Measurements from ENCODE around the gene RIPK4. TPM values are rescaled to one million over a fixed set of nuclear protein-coding genes. Genes with fewer than 3 reads are reported as not detected.

Gene RIPK4
- total and polyA plus RNA-seq, 4 donors, result 4.7 to 22.6 (median 8.5) TPM

- Histone ChIP-seq H3K9me3 (ENCODE audit: control insufficient read depth in 4 of 4, low read length in 3 of 4) (peaks cover 0 to 6% (median under 1%) of the 10 kb centered on the region in 4 donors), H3K27ac (ENCODE audit: low read depth in 1 of 2, low read length in 2 of 2) (no peak overlapping the region), H3K27me3 (ENCODE audit: control insufficient read depth in 4 of 4, insufficient read depth in 4 of 4, low read length in 3 of 4) (no peaks in the 10 kb centered on the region), H3K36me3 (ENCODE audit: control insufficient read depth in 4 of 4, insufficient read depth in 3 of 4, low read depth in 1 of 4, low read length in 3 of 4) (peaks cover 8 to 29% (median 24%) of the 10 kb centered on the region in 4 donors), H3K4me1 (ENCODE audit: control insufficient read depth in 4 of 4, insufficient read depth in 4 of 4, low read length in 3 of 4) (no peaks in the 10 kb centered on the region), H3K4me3 (ENCODE audit: low read depth in 1 of 3, low read length in 3 of 3) (no peak overlapping the region), H3K9ac (ENCODE audit: low read depth in 1 of 2, low read length in 2 of 2) (no peak overlapping the region)
- TF ChIP-seq, protein P1, sequence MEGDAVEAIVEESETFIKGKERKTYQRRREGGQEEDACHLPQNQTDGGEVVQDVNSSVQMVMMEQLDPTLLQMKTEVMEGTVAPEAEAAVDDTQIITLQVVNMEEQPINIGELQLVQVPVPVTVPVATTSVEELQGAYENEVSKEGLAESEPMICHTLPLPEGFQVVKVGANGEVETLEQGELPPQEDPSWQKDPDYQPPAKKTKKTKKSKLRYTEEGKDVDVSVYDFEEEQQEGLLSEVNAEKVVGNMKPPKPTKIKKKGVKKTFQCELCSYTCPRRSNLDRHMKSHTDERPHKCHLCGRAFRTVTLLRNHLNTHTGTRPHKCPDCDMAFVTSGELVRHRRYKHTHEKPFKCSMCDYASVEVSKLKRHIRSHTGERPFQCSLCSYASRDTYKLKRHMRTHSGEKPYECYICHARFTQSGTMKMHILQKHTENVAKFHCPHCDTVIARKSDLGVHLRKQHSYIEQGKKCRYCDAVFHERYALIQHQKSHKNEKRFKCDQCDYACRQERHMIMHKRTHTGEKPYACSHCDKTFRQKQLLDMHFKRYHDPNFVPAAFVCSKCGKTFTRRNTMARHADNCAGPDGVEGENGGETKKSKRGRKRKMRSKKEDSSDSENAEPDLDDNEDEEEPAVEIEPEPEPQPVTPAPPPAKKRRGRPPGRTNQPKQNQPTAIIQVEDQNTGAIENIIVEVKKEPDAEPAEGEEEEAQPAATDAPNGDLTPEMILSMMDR (IDR thresholded peaks at IDR 0.05; ENCODE audit: low read depth, low read length, missing input control), result no peak
- WGBS, result 91% methylated on average over 2 of the region's 2 CpGs
- no peak for DNase-seq (ENCODE audit: low spot score)
Observed at GRCh38 chr21:41736423-41736822, 30.4 kb downstream of the RIPK4 start.

DNA sequence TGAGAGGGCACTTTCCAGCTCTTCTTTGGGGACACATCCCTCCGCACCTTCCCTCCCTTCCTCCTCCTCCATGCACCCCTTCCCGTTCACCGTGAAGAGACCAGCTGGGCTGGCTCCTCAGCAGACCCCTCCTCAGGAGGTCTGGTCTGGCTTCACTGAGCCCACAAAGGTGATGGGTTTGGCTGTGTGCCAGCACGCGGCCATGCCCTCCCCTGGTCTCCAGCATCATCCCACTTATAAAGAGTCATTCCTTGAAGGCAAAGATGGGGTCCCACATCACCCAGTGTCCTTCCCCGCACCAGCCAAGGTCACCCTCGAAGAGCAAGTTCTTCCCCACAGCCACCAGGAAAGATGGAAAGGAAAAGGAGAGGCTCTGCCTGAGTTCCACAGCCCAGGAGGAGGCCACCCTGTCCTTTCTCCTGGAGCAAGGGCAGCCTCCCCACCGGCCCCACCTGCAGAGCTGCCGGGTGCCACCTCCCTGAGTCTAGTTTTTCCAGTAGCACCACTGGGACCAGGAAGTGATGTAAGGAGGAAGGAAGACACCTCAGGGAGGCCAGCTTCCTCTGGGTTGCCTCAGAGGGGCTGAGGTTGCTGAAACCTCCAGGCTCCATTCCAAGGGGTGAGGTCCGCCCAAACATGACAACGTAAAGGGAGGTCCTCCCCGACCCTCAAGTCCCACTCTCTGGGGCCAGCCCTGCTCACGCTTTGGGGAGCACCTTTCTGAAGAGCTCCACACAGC is 32.7 kb downstream of the RIPK4 start:
- WGBS, result 88% methylated on average over 13 of the region's 13 CpGs
- TF ChIP-seq FOXA2 (IDR thresholded peaks at IDR 0.05) (no peak), NR2F2 (IDR thresholded peaks at IDR 0.05) (no peak), EGR1 (IDR thresholded peaks at IDR 0.05; ENCODE audit: low read depth in 2 of 2) (no peak), FOXA1 (IDR thresholded peaks at IDR 0.05) (no peak), SP1 (IDR thresholded peaks at IDR 0.05) (no peak), JUND (IDR thresholded peaks at IDR 0.05) (no peak), TAF1 (conservative IDR thresholded peaks at IDR 0.05) (no peak), RXRA (IDR thresholded peaks at IDR 0.05) (no peak), RAD21 (IDR thresholded peaks at IDR 0.05) (no peak), REST (IDR thresholded peaks at IDR 0.05) (no peak), GABPA (IDR thresholded peaks at IDR 0.05 in 1 of 2, conservative IDR thresholded peaks at IDR 0.05 in 1 of 2) (no peak), HNF4A (conservative IDR thresholded peaks at IDR 0.05) (no peak), YY1 (IDR thresholded peaks at IDR 0.05) (no peak)
- TF ChIP-seq, protein P2, sequence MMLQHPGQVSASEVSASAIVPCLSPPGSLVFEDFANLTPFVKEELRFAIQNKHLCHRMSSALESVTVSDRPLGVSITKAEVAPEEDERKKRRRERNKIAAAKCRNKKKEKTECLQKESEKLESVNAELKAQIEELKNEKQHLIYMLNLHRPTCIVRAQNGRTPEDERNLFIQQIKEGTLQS (IDR thresholded peaks at IDR 0.05), result no peak
- TF ChIP-seq, protein P1 (IDR thresholded peaks at IDR 0.05; ENCODE audit: low read depth, low read length, missing input control), result no peak
- TF ChIP-seq, protein P3, sequence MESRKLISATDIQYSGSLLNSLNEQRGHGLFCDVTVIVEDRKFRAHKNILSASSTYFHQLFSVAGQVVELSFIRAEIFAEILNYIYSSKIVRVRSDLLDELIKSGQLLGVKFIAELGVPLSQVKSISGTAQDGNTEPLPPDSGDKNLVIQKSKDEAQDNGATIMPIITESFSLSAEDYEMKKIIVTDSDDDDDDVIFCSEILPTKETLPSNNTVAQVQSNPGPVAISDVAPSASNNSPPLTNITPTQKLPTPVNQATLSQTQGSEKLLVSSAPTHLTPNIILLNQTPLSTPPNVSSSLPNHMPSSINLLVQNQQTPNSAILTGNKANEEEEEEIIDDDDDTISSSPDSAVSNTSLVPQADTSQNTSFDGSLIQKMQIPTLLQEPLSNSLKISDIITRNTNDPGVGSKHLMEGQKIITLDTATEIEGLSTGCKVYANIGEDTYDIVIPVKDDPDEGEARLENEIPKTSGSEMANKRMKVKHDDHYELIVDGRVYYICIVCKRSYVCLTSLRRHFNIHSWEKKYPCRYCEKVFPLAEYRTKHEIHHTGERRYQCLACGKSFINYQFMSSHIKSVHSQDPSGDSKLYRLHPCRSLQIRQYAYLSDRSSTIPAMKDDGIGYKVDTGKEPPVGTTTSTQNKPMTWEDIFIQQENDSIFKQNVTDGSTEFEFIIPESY (IDR thresholded peaks at IDR 0.05), result no peak
- TF ChIP-seq, protein P4, sequence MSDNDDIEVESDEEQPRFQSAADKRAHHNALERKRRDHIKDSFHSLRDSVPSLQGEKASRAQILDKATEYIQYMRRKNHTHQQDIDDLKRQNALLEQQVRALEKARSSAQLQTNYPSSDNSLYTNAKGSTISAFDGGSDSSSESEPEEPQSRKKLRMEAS (IDR thresholded peaks at IDR 0.05), result no peak
- peaks cover 0 to 6% (median under 1%) of the 10 kb centered on the region in 4 donors for H3K9me3 ChIP-seq (ENCODE audit: control insufficient read depth in 4 of 4, low read length in 3 of 4)
- H3K4me1 ChIP-seq (ENCODE audit: control insufficient read depth in 4 of 4, insufficient read depth in 4 of 4, low read length in 3 of 4), result no peaks in the 10 kb centered on the region
- H3K36me3 ChIP-seq (ENCODE audit: control insufficient read depth in 4 of 4, insufficient read depth in 3 of 4, low read depth in 1 of 4, low read length in 3 of 4), result peaks cover 0 to 9% (median 7%) of the 10 kb centered on the region in 4 donors
- no peak overlapping the region for H3K27ac ChIP-seq (ENCODE audit: low read depth in 1 of 2, low read length in 2 of 2)
- H3K4me3 ChIP-seq (ENCODE audit: low read depth in 1 of 3, low read length in 3 of 3), result no peak overlapping the region
- DNase-seq (ENCODE audit: low spot score), result no peak
- no peak overlapping the region for H3K9ac ChIP-seq (ENCODE audit: low read depth in 1 of 2, low read length in 2 of 2)
- no peaks in the 10 kb centered on the region for H3K27me3 ChIP-seq (ENCODE audit: control insufficient read depth in 4 of 4, insufficient read depth in 4 of 4, low read length in 3 of 4)
